ENCODE measurements around the gene EFNA5. TPM values are rescaled to one million over a fixed set of nuclear protein-coding genes. Genes with fewer than 3 reads are reported as not detected.

EFNA5 gene
- total and polyA plus RNA-seq, 2 experiments from 2014 or later: 0.64 to 0.86 TPM

DNA sequence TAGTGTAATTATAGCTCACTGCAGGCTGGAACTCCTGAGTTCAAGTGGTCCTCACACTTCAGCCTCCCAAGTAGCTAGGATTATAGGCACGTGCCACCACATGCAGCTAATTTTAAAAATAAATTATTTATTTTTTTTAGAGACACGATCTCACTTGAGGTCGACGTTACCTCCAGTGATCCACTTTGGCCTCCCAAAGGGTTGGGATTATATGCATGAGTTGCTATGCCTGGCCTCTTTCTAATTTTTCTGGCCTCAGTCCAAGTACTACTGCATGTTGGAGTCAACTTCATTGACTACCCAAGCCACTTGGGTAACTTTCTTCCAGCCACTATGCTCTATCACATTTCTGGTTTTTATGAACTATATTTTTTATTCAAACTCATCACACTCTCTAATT lies 148.3 kb downstream of the EFNA5 start:
- DNase-seq: no peak
- Histone ChIP-seq H3K9me2 (ENCODE audit: insufficient read depth) (no peaks in the 10 kb centered on the region), H3K4me1 (ENCODE audit: insufficient read depth) (no peaks in the 10 kb centered on the region), H2AFZ (no peak overlapping the region), H3K4me3 (no peak overlapping the region), H3F3A (ENCODE audit: insufficient read depth) (no peaks in the 10 kb centered on the region), H3K9ac (no peak overlapping the region), H3K4me2 (ENCODE audit: unreplicated experiment) (no peak overlapping the region), H3K9me3 (ENCODE audit: low read depth) (no peaks in the 10 kb centered on the region), H3K79me2 (ENCODE audit: insufficient read depth) (no peaks in the 10 kb centered on the region), H3K27ac (no peak overlapping the region), H3K36me3 (ENCODE audit: low read depth) (no peaks in the 10 kb centered on the region), H4K20me1 (ENCODE audit: insufficient read depth) (no peaks in the 10 kb centered on the region), H3K27me3 (replicated peaks; ENCODE audit: insufficient read depth) (peaks cover 33% of the 10 kb centered on the region)
- TF ChIP-seq EZH2phosphoT487 (IDR thresholded peaks at IDR 0.05; ENCODE audit: insufficient read depth, low read depth) (no peak), EZH2 (IDR thresholded peaks at IDR 0.05; ENCODE audit: insufficient read depth, poor library complexity, severe bottlenecking) (no peak)
- WGBS, 2 experiments (ENCODE audit: low coverage in 1 of 2, low lambda C conversion rate in 2 of 2, missing lambda C conversion rate in 2 of 2): 78 to 80% methylated on average over 4 of the region's 4 CpGs
- in situ Hi-C loops (cut with MboI): no loop called here

GRCh38 chr5:107519900-107520354 lies 150.8 kb downstream of the EFNA5 start:
- Histone ChIP-seq H3K9me3 (ENCODE audit: low read depth) (no peaks in the 10 kb centered on the region), H3K9ac (no peak overlapping the region), H3K4me2 (ENCODE audit: unreplicated experiment) (no peak overlapping the region), H4K20me1 (ENCODE audit: insufficient read depth) (no peaks in the 10 kb centered on the region), H3K9me2 (ENCODE audit: insufficient read depth) (no peaks in the 10 kb centered on the region), H3K27ac (no peak overlapping the region), H3K36me3 (ENCODE audit: low read depth) (no peaks in the 10 kb centered on the region), H2AFZ (no peak overlapping the region), H3K4me3 (no peak overlapping the region), H3F3A (ENCODE audit: insufficient read depth) (no peaks in the 10 kb centered on the region), H3K27me3 (replicated peaks; ENCODE audit: insufficient read depth) (peaks cover 33% of the 10 kb centered on the region), H3K79me2 (ENCODE audit: insufficient read depth) (no peaks in the 10 kb centered on the region), H3K4me1 (ENCODE audit: insufficient read depth) (no peaks in the 10 kb centered on the region)
- in situ Hi-C loops (cut with MboI): no loop called here
- 9 to 15% methylated on average over 6 of the region's 6 CpGs for WGBS, 2 experiments (ENCODE audit: low coverage in 1 of 2, low lambda C conversion rate in 2 of 2, missing lambda C conversion rate in 2 of 2)
- TF ChIP-seq EZH2 (IDR thresholded peaks at IDR 0.05; ENCODE audit: insufficient read depth, poor library complexity, severe bottlenecking) (no peak), EZH2phosphoT487 (IDR thresholded peaks at IDR 0.05; ENCODE audit: insufficient read depth, low read depth) (no peak)
- peak; percentile 4 for DNase-seq

- H3K4me3 ChIP-seq: no peak overlapping the region
- WGBS, 2 experiments (ENCODE audit: low coverage in 1 of 2, low lambda C conversion rate in 2 of 2, missing lambda C conversion rate in 2 of 2): 80 to 81% methylated on average over 2 of the region's 2 CpGs
- in situ Hi-C loops (cut with MboI): no loop called here
Measured at GRCh38 chr5:107518616-107519015, 152.1 kb downstream of the EFNA5 start.

GRCh38 chr5:107518190-107518589 lies 152.5 kb downstream of the EFNA5 start:
- no peaks in the 10 kb centered on the region for H4K20me1 ChIP-seq (ENCODE audit: insufficient read depth)
- no peaks in the 10 kb centered on the region for H3K4me1 ChIP-seq (ENCODE audit: insufficient read depth)
- H3K4me3 ChIP-seq: no peak overlapping the region
- H3K27me3 ChIP-seq (replicated peaks; ENCODE audit: insufficient read depth): peaks cover 32% of the 10 kb centered on the region
- H3K9me3 ChIP-seq (ENCODE audit: low read depth): no peaks in the 10 kb centered on the region
- TF ChIP-seq EZH2phosphoT487 (IDR thresholded peaks at IDR 0.05; ENCODE audit: insufficient read depth, low read depth) (no peak), EZH2 (IDR thresholded peaks at IDR 0.05; ENCODE audit: insufficient read depth, poor library complexity, severe bottlenecking) (no peak)
- no peak overlapping the region for H3K4me2 ChIP-seq (ENCODE audit: unreplicated experiment)
- no peaks in the 10 kb centered on the region for H3K36me3 ChIP-seq (ENCODE audit: low read depth)
- H3K9me2 ChIP-seq (ENCODE audit: insufficient read depth): no peaks in the 10 kb centered on the region
- in situ Hi-C loops (cut with MboI): no loop called here
- no peaks in the 10 kb centered on the region for H3F3A ChIP-seq (ENCODE audit: insufficient read depth)
- DNase-seq: no peak
- no peaks in the 10 kb centered on the region for H3K79me2 ChIP-seq (ENCODE audit: insufficient read depth)
- H2AFZ ChIP-seq: no peak overlapping the region
- H3K9ac ChIP-seq: no peak overlapping the region
- H3K27ac ChIP-seq: no peak overlapping the region
- 54 to 59% methylated on average over 6 of the region's 6 CpGs for WGBS, 2 experiments (ENCODE audit: low coverage in 1 of 2, low lambda C conversion rate in 2 of 2, missing lambda C conversion rate in 2 of 2)

More at GRCh38 chr5:107518616-107519015, 152.1 kb downstream of the EFNA5 start:
- H3K4me1 ChIP-seq (ENCODE audit: insufficient read depth): no peaks in the 10 kb centered on the region
- H3F3A ChIP-seq (ENCODE audit: insufficient read depth): no peaks in the 10 kb centered on the region
- no peaks in the 10 kb centered on the region for H4K20me1 ChIP-seq (ENCODE audit: insufficient read depth)
- H3K9ac ChIP-seq: no peak overlapping the region
- H3K27me3 ChIP-seq (replicated peaks; ENCODE audit: insufficient read depth): peaks cover 34% of the 10 kb centered on the region
- no peak overlapping the region for H3K27ac ChIP-seq
- no peaks in the 10 kb centered on the region for H3K9me2 ChIP-seq (ENCODE audit: insufficient read depth)
- no peaks in the 10 kb centered on the region for H3K79me2 ChIP-seq (ENCODE audit: insufficient read depth)
- H3K36me3 ChIP-seq (ENCODE audit: low read depth): no peaks in the 10 kb centered on the region
- no peaks in the 10 kb centered on the region for H3K9me3 ChIP-seq (ENCODE audit: low read depth)
- H3K4me2 ChIP-seq (ENCODE audit: unreplicated experiment): no peak overlapping the region
- no peak for DNase-seq
- TF ChIP-seq EZH2 (IDR thresholded peaks at IDR 0.05; ENCODE audit: insufficient read depth, poor library complexity, severe bottlenecking) (no peak), EZH2phosphoT487 (IDR thresholded peaks at IDR 0.05; ENCODE audit: insufficient read depth, low read depth) (no peak)
- H2AFZ ChIP-seq: no peak overlapping the region
